Measurements from ENCODE around the gene CUL3.

CUL3 gene

GRCh38 chr2:224580248-224580647 is 4.9 kb downstream of the CUL3 start:
- DNase-seq (ENCODE audit: low read depth in 2 of 2) = no peak

GRCh38 chr2:224579411-224579810 is 5.8 kb downstream of the CUL3 start:
- DNase-seq (ENCODE audit: low read depth in 2 of 2) = no peak

GRCh38 chr2:224577541-224577940 is 7.6 kb downstream of the CUL3 start:
- DNase-seq (ENCODE audit: low read depth in 2 of 2) = no peak

- no peak for DNase-seq (ENCODE audit: low read depth in 2 of 2)
Measured at GRCh38 chr2:224576088-224576715, 9.0 kb downstream of the CUL3 start.

GRCh38 chr2:224574423-224575084 is 10.6 kb downstream of the CUL3 start:
- no peak for DNase-seq (ENCODE audit: low read depth in 2 of 2)

- DNase-seq (ENCODE audit: low read depth in 2 of 2) = no peak
Measured at GRCh38 chr2:224573724-224574123, 11.4 kb downstream of the CUL3 start.

- no peak for DNase-seq (ENCODE audit: low read depth in 2 of 2)
Measured at GRCh38 chr2:224572338-224572737, 12.8 kb downstream of the CUL3 start.

- DNase-seq (ENCODE audit: low read depth in 2 of 2) = no peak
Measured at GRCh38 chr2:224570328-224570993, 14.7 kb downstream of the CUL3 start.

GRCh38 chr2:224569654-224570053 is 15.5 kb downstream of the CUL3 start:
- DNase-seq (ENCODE audit: low read depth in 2 of 2) = no peak

- DNase-seq (ENCODE audit: low read depth in 2 of 2) = no peak
Measured at GRCh38 chr2:224565452-224566035, 19.6 kb downstream of the CUL3 start.

- DNase-seq (ENCODE audit: low read depth in 2 of 2) = no peak
Measured at GRCh38 chr2:224563537-224563936, 21.6 kb downstream of the CUL3 start.

- DNase-seq (ENCODE audit: low read depth in 2 of 2) = no peak
Measured at GRCh38 chr2:224562831-224563230, 22.3 kb downstream of the CUL3 start.

GRCh38 chr2:224561234-224562005 is 23.7 kb downstream of the CUL3 start:
- DNase-seq (ENCODE audit: low read depth in 2 of 2) = no peak

- DNase-seq (ENCODE audit: low read depth in 2 of 2) = no peak
Measured at GRCh38 chr2:224560549-224560948, 24.6 kb downstream of the CUL3 start.

- DNase-seq (ENCODE audit: low read depth in 2 of 2) = no peak
Measured at GRCh38 chr2:224557610-224558009, 27.6 kb downstream of the CUL3 start.

- no peak for DNase-seq (ENCODE audit: low read depth in 2 of 2)
Measured at GRCh38 chr2:224556381-224556780, 28.8 kb downstream of the CUL3 start.

GRCh38 chr2:224555823-224556366 is 29.3 kb downstream of the CUL3 start:
- no peak for DNase-seq (ENCODE audit: low read depth in 2 of 2)

GRCh38 chr2:224552771-224553170 is 32.4 kb downstream of the CUL3 start:
- no peak for DNase-seq (ENCODE audit: low read depth in 2 of 2)

GRCh38 chr2:224551693-224552092 is 33.5 kb downstream of the CUL3 start:
- no peak for DNase-seq (ENCODE audit: low read depth in 2 of 2)

- no peak for DNase-seq (ENCODE audit: low read depth in 2 of 2)
Measured at GRCh38 chr2:224546926-224547325, 38.2 kb downstream of the CUL3 start.

GRCh38 chr2:224545884-224546644 is 39.1 kb downstream of the CUL3 start:
- DNase-seq (ENCODE audit: low read depth in 2 of 2) = no peak

All from activated CD4-positive, alpha-beta T cell treated with anti-CD3 and anti-CD28 coated beads for 24 hours (primary cell).